ENCODE results near the gene HPF1.

HPF1 gene

DNA sequence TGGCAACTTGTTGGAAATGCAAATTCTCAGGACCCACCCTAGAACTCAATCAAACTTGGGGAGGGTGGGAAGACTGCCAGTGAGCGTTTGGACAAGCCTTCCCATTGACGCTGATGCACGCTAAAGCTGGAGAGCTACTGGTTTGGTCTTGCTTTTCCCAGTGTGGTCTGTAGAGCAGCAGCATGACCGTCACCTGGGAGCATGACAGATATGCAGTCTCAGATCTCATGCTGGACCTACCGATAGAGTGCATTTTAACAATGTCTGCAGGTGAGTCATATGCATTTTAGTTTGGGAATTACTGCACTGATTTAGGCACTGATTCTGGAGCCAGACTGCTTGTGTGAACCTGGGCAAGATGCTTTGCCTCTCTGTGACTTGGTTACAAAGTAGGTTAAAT, 27.2 kb downstream of the HPF1 start:
- no peak for DNase-seq

DNA sequence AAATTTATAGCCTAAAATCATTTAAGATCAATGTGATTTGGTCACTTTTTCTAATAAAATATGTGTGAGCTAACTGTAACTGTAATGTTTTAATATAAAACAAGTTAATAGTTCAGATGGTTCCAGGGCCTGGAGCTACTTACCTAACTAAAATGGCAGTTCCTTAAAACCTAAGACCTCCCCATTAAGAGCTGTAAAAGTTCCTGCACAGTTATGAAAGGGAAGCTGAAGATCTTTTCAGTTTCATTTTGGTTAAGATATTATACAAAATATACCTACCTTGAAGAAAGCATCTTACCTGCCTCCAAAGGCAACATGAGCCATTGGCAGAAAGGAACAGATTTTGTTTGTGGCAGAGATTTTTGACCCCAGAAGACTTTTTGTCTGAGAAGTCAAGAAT, 30.1 kb downstream of the HPF1 start:
- DNase-seq: no peak

- no peak for DNase-seq
These were observed 33.5 kb downstream of the HPF1 start for GRCh38 chr4:169724260-169724659.

GRCh38 chr4:169723207-169723965, 34.4 kb downstream of the HPF1 start:
- no peak for DNase-seq

DNA sequence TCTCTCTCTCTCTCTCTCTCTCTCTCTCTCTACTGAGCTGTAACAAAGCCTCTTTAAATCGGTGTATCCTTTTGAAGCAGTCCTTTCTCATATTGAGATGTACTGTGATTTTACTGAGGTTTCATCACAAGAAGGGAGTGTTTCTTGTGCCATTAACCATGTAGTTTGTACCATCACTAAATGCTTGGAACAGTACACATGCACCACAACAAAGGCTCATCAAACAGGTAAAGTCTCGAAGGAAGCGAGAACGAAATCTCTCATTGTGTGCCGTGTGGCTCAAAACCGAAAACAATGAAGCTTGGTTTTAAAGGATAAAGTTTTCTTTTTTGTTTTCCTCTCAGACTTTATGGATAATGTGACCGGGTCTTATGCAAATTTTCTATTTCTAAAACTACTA, 37.2 kb downstream of the HPF1 start:
- no peak for DNase-seq

DNA sequence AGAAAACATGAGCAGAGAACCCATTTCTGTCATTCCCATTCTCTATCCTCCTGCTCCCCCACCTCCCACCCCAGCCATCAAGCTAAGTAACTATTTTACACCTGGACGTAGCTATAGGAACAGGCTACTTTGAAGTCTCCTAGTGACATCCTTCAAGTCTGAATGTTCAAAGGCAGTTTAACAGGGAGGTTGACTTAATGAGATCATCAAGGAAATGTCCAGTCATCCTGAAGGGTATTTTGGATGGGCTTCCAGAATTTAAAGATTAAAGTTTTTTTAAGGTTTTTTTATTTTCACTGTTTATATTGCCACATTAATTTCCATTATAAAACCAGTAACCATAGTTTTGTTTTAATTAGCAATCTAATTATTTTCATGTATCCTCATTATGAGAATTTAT, 41.1 kb downstream of the HPF1 start:
- DNase-seq: no peak

DNA sequence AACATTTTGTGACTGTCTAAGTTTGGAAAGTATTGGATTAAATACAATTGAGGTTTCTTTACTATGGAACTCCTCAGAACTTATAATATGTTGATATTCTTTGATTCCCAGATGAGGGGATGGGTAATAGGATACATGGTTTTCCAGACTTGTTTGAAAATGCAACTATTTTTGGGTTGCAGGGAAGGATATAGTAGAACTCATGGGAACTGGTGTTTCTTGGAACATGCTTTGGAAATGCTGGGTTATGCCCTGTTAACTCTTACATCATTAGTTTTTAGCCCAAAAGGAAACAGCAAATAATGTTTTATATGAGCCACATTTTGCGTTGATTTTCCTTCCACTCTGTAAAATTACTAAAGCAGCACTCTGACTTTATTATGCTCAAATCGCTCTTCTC, 41.9 kb downstream of the HPF1 start:
- DNase-seq: no peak

GRCh38 chr4:169707958-169708643, 49.6 kb downstream of the HPF1 start:
- no peak for DNase-seq

DNA sequence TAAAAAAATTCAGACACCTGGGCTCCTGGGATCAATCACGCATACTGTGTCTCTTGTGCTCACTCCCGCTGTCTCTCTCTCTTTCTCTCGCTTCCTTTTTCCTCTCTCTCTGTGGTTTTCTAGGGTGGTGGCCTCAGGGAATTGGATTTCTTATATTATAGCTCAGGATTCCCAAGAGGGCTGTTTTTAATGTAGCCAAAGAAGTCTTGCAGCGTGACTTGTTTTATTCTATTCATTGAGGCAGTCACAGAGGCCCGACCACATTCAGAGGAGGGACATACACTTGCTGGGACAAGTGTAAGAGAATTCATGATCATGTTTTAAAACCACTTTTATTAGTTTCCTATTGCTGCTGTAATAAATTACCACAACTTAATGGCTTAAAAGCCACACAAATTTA, 59.4 kb downstream of the HPF1 start:
- no peak for DNase-seq

DNA sequence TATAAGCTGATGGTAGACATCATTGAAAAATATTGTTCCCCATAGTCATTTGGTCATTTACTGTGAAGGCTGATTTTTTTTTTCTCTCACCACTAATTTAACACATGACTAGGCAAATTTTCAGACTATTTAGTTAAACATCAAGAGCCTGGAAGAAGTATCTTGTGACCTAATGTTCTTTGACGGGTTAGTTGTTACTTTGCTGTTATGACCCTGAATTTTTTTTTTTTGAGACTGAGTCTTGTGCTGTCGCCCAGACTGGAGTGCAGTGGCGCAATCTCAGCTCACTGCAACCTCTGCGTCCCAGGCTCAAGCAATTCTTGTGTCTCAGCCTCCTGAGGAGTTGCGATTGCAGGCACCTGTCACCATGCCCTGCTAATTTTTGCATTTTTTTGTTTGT, 67.0 kb downstream of the HPF1 start:
- no peak for DNase-seq

- DNase-seq: no peak
These were observed 68.1 kb downstream of the HPF1 start for GRCh38 chr4:169689681-169690080.

DNA sequence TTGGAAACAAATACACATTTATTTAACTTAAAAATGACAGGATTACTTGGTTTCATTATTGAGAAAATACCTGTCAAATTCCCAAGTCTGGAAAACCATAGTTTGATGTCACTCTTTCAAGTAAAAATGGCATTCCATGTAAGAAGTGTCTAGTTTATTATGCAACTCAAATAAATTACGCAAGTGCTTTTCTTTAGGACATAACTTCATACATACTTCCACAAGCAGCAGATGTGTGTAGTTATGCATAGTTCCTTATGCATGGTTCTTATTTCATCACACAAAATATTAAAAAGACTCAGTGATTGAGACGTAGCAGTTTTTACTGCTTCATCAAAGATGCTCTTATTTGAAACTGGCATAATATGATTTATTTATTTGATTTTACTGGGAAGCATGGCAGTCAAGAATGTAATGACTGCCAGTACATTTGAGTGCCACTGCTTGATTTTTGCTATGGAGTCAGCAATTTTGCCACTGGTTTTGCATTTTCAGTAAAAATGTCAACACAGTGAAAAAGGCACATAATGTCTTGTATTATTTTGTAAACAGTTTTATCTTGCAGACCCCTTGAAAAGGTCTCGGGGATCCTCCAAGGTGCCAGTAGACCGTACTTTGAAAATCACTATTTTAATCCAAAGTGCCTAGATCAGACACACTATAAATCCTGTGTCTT, 75.2 kb downstream of the HPF1 start:
- DNase-seq: no peak

Measured in stimulated activated CD4-positive, alpha-beta T cell treated with anti-CD3 and anti-CD28 coated beads, Interleukin-4, amount 100 ng/mL, for 24 hours (primary cell).